DMS153 treated with DMSO at 0.1 percent for 48 hours (cell line): ENCODE data around the gene SERPINI2.
"Not testable (repeated sequence)": the region's sequence is repeated elsewhere in the genome, so short reads cannot be mapped to it uniquely, and the experiment has no call there.

Source experiments
- DNase-seq: peaks from one replicate; lab custom pipeline; 2025; ENCODE audit not compliant: unreplicated experiment; lab: John Stamatoyannopoulos, UW

The SERPINI2 gene

GRCh38 chr3:167450675-167451074, 23.2 kb downstream of the SERPINI2 start:
- no peak for DNase-seq

- no peak for DNase-seq
Measured at GRCh38 chr3:167450195-167450594, 23.6 kb downstream of the SERPINI2 start.

- DNase-seq = no peak
Measured at GRCh38 chr3:167445491-167445890, 28.4 kb downstream of the SERPINI2 start.

- DNase-seq = no peak
Measured at GRCh38 chr3:167441256-167441655, 32.6 kb downstream of the SERPINI2 start.

- no peak for DNase-seq
Measured at GRCh38 chr3:167437428-167438139, 36.3 kb downstream of the SERPINI2 start.

GRCh38 chr3:167426962-167427361, 46.9 kb downstream of the SERPINI2 start:
- DNase-seq = not testable (repeated sequence)

- DNase-seq = not testable (repeated sequence)
Measured at GRCh38 chr3:167422396-167422795, 51.4 kb downstream of the SERPINI2 start.

- no peak for DNase-seq
Measured at GRCh38 chr3:167409611-167410010, 64.2 kb downstream of the SERPINI2 start.

- DNase-seq = peak; percentile 79
Measured at GRCh38 chr3:167406876-167407492, 66.9 kb downstream of the SERPINI2 start.

- DNase-seq = no peak
Measured at GRCh38 chr3:167397826-167398225, 76.0 kb downstream of the SERPINI2 start.

- no peak for DNase-seq
Measured at GRCh38 chr3:167396075-167396474, 77.8 kb downstream of the SERPINI2 start.

- DNase-seq = no peak
Measured at GRCh38 chr3:167394003-167394402, 79.8 kb downstream of the SERPINI2 start.
